PC-3 (cell line): ENCODE data around the gene NGDN. TPM values are rescaled to one million over a fixed set of nuclear protein-coding genes. Genes with fewer than 3 reads are reported as not detected.

Experiments
- ATAC-seq: fragments of 200-7000 bp; cut with Tn5 transposase; 2 replicates; pipeline ENCODE4 v1.9.1; 2020; ENCODE audit warnings: mild to moderate bottlenecking, moderate library complexity
- BruUV-seq: library from RNA; stranded (reverse); fragments of 400-500 nt; replicated peaks from 2 replicates; lab custom pipeline; 2021; lab: Mats Ljungman, UMichigan
- CTCF ChIA-PET: fragments of 300-600 bp; sonication (Branson Sonifier 250); formaldehyde crosslinking; loops from one replicate; lab custom pipeline; 2022; ENCODE audit warnings: antibody characterized with exemption; lab: Charles Lee
- POLR2A ChIA-PET: fragments of 300-600 bp; sonication (Branson Sonifier 250); formaldehyde crosslinking; loops from one replicate; lab custom pipeline; 2022; ENCODE audit warnings: antibody characterized with exemption; ENCODE audit not compliant: unreplicated experiment; lab: Charles Lee
- DNase-seq: peaks from one replicate; pipeline ENCODE4 v3.0.0-alpha.2; 2015
- H2AFZ ChIP-seq: fragments of 300-600 bp; sonication (generic); 2 replicates; pipeline ENCODE4 v1.6.0; 2016; ENCODE audit warnings: antibody characterized with exemption, low read length
- H3F3A ChIP-seq: fragments of 300-600 bp; sonication (generic); one replicate; pipeline ENCODE4 v1.6.0; 2017; ENCODE audit warnings: antibody characterized with exemption, low read length, control low read depth, mild to moderate bottlenecking; ENCODE audit not compliant: unreplicated experiment
- H3K27ac ChIP-seq: fragments of 300-600 bp; sonication (generic); 2 replicates; pipeline ENCODE4 v1.5.1; 2016; ENCODE audit warnings: mild to moderate bottlenecking, low read length
- H3K27me3 ChIP-seq: fragments of 300-600 bp; sonication (generic); 2 replicates; pipeline ENCODE4 v1.6.1; 2016; ENCODE audit warnings: low read length, mixed read lengths
- H3K36me3 ChIP-seq: fragments of 300-600 bp; sonication (generic); 2 replicates; pipeline ENCODE4 v1.6.1; 2016; ENCODE audit warnings: low read depth, mixed run types, low read length, mixed read lengths
- H3K4me1 ChIP-seq: fragments of 300-600 bp; sonication (generic); 2 replicates; pipeline ENCODE4 v1.5.1; 2016; ENCODE audit warnings: low read length; ENCODE audit not compliant: insufficient read depth
- H3K4me2 ChIP-seq: fragments of 300-600 bp; sonication (generic); 2 replicates; pipeline ENCODE4 v1.6.0; 2016; ENCODE audit warnings: low read length
- H3K4me3 ChIP-seq: fragments of 300-600 bp; sonication (generic); 2 replicates; pipeline ENCODE4 v1.5.1; 2016; ENCODE audit warnings: mild to moderate bottlenecking, low read length, mixed read lengths
- H3K79me2 ChIP-seq: fragments of 300-600 bp; sonication (generic); 2 replicates; pipeline ENCODE4 v1.6.1; 2017; ENCODE audit warnings: low read length, mixed read lengths
- H3K9ac ChIP-seq: fragments of 300-600 bp; sonication (generic); 2 replicates; pipeline ENCODE4 v1.6.0; 2016; ENCODE audit warnings: mild to moderate bottlenecking, low read length
- H3K9me2 ChIP-seq: fragments of 300-600 bp; sonication (generic); replicated peaks from 2 replicates; pipeline ENCODE4 v1.6.1; 2016; ENCODE audit warnings: mixed run types, low read length, mixed read lengths
- H3K9me3 ChIP-seq: fragments of 300-600 bp; sonication (generic); 2 replicates; pipeline ENCODE4 v1.6.1; 2016; ENCODE audit warnings: low read length, mixed read lengths
- H4K20me1 ChIP-seq: fragments of 300-600 bp; sonication (generic); 2 replicates; pipeline ENCODE4 v1.6.1; 2016; ENCODE audit warnings: low read length, mixed read lengths
- EZH2 ChIP-seq: fragments of 300-600 bp; sonication (generic); IDR thresholded peaks from one replicate; pipeline ENCODE4 v1.6.1; 2017; ENCODE audit warnings: antibody characterized with exemption, mild to moderate bottlenecking, low read length; ENCODE audit not compliant: unreplicated experiment
- EZH2phosphoT487 ChIP-seq: fragments of 300-600 bp; sonication (generic); IDR thresholded peaks from 2 replicates; pipeline ENCODE4 v1.6.1; 2018; ENCODE audit warnings: mild to moderate bottlenecking, antibody characterized with exemption, low read length, borderline replicate concordance
- intact Hi-C: fragments of 100-400 bp; cut with micrococcal nuclease; formaldehyde crosslinking; loops from 2 replicates; pipeline ENCODE4 v1.9.0; 2023
- total RNA-seq: library from RNA; depleted of rRNA; stranded (reverse); fragments of >200 nt; gene quantifications from 2 replicates; pipeline ENCODE4 v1.2.3, GENCODE V29; 2014
- TF ChIP-seq, protein P1 (sequence below): fragments of 300-600 bp; sonication (generic); conservative IDR thresholded peaks from 2 replicates; pipeline ENCODE4 v1.5.1; 2017; ENCODE audit warnings: antibody characterized with exemption, low read depth, mild to moderate bottlenecking, low read length

Gene NGDN
- total RNA-seq, 1 experiment from 2014 or later, result 57.6 TPM

DNA sequence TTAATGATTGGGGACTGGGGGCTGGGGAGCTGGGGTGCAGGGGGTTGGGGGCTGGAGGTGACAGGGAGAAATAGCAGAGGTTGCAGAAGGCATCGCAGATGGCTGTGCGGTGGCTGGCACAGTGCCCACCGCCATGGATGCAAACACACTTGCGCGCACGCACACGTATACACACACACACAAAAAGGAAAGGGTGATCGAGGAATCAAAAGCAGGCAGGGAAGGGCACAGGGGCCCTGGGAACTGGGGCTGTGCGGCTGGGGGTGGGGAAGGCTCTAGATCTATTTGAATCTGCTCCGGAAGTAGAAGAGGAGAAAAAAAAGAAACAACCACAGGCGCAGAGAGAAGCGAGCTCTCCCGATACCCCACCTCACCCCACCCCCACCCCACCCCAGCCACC, 42.7 kb downstream of the NGDN start:
- no peak overlapping the region for H3K4me2 ChIP-seq
- no TSS peak for BruUV-seq
- ChIA-PET POLR2A (no interaction called here), CTCF (no interaction called here)
- DNase-seq, result no peak
- TF ChIP-seq, protein P1, sequence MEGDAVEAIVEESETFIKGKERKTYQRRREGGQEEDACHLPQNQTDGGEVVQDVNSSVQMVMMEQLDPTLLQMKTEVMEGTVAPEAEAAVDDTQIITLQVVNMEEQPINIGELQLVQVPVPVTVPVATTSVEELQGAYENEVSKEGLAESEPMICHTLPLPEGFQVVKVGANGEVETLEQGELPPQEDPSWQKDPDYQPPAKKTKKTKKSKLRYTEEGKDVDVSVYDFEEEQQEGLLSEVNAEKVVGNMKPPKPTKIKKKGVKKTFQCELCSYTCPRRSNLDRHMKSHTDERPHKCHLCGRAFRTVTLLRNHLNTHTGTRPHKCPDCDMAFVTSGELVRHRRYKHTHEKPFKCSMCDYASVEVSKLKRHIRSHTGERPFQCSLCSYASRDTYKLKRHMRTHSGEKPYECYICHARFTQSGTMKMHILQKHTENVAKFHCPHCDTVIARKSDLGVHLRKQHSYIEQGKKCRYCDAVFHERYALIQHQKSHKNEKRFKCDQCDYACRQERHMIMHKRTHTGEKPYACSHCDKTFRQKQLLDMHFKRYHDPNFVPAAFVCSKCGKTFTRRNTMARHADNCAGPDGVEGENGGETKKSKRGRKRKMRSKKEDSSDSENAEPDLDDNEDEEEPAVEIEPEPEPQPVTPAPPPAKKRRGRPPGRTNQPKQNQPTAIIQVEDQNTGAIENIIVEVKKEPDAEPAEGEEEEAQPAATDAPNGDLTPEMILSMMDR, result no peak
- TF ChIP-seq EZH2 (no peak), EZH2phosphoT487 (no peak)
- H4K20me1 ChIP-seq, result no peaks in the 10 kb centered on the region
- no peak overlapping the region for H3K27ac ChIP-seq
- no peak overlapping the region for H2AFZ ChIP-seq
- H3F3A ChIP-seq, result no peaks in the 10 kb centered on the region
- H3K4me1 ChIP-seq, result no peaks in the 10 kb centered on the region
- intact Hi-C loops, result no loop called here
- no peaks in the 10 kb centered on the region for H3K9me3 ChIP-seq
- H3K4me3 ChIP-seq, result no peak overlapping the region
- H3K9me2 ChIP-seq, result no peaks in the 10 kb centered on the region
- no peaks in the 10 kb centered on the region for H3K36me3 ChIP-seq
- no peaks in the 10 kb centered on the region for H3K79me2 ChIP-seq
- no peak overlapping the region for H3K9ac ChIP-seq
- H3K27me3 ChIP-seq, result no peaks in the 10 kb centered on the region
- no peak for ATAC-seq

DNA sequence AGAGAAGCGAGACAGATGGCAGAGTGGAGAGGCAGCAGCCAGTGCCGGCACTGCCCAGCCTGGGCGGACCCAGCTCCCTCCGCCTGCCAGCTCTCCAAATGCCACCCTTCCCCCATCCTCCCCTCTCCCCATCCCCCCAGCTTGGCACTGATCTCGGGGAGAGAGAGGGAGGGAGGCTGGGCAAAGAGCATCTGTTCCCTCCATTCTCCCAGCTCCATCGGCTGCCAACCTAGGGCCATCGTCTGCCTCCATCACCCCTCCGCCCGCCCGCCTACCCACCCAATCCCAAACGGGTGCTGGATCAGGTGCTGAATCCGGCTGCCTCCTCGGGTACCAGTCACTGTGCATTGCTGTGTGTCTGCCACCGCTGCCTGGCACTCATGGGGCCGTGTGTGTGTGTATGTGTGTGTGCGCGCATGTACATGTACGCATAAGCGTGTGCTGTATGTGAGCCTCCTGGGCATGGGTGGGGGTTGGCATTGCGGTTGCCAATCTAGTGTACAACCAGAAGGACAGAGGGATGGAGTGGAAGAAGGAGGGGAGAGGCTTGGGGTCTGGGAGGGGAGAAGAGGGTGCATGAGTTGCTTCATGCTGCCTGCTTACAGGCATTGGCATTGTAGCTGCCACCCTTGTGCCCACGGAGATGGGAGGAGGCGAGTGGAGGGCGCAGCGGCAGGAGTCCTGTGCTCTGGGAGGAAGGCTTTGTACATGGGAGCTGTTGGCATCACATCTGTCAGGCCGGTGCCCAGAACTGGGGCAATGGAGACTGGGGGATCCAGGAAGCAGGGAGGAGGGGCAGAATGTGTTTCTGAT, 43.7 kb downstream of the NGDN start:
- DNase-seq, result no peak
- ATAC-seq, result no peak
- Histone ChIP-seq H4K20me1 (no peaks in the 10 kb centered on the region), H3K4me2 (no peak overlapping the region), H3K27me3 (no peaks in the 10 kb centered on the region), H3K9ac (no peak overlapping the region), H3K9me2 (no peaks in the 10 kb centered on the region), H3K4me1 (no peaks in the 10 kb centered on the region), H3K36me3 (no peaks in the 10 kb centered on the region), H2AFZ (no peak overlapping the region), H3K79me2 (no peaks in the 10 kb centered on the region), H3K27ac (no peak overlapping the region), H3K4me3 (no peak overlapping the region), H3K9me3 (no peaks in the 10 kb centered on the region), H3F3A (no peaks in the 10 kb centered on the region)
- BruUV-seq, result no TSS peak
- ChIA-PET CTCF (no interaction called here), POLR2A (no interaction called here)
- no peak for TF ChIP-seq EZH2
- intact Hi-C loops, result no loop called here

DNA sequence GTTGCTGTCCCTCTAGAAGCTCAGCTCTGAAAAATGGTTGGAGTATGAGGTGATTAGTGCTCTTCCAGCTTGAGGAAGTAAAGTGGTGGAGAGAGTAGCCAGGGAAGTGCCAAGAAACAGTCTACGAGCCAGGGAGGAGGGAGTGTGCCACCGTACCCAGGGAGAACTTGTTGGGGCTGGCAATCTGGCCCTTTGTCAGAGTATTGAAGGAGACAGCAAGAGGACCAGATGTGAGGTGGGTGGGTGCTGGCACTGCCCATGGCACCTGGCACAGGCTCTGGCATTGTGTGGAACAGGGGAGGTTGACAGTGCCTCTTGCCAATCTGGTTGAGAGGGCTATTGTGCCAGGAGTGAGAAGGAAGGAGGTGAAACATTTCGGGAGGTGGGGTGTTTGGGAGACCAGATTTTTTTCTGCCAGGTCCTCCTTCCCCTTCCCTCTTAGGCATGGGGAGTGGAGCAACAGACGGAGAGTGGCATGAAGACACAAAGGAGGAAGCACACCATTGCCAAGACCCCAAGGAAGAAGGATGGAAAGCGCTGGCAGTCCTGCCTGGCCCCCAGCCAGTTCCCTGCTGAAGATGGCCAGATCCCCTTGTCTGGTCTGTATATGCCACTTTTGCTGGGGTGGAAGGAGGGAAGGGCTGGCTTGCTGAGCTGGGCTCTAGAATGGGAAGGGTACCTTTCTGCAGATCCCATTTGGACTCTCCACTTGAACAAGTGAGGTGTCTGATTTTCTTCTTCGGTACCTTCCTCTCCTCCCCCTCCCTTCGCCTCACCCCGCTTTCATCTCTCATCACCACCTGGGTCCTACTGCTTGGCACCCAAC, 44.5 kb downstream of the NGDN start:
- no peak overlapping the region for H3K9ac ChIP-seq
- H3K4me1 ChIP-seq, result no peaks in the 10 kb centered on the region
- no TSS peak for BruUV-seq
- no peaks in the 10 kb centered on the region for H3K79me2 ChIP-seq
- CTCF ChIA-PET, result no interaction called here
- no peaks in the 10 kb centered on the region for H3F3A ChIP-seq
- H3K9me2 ChIP-seq, result no peaks in the 10 kb centered on the region
- TF ChIP-seq EZH2 (no peak), EZH2phosphoT487 (no peak)
- TF ChIP-seq, protein P1, result no peak
- no peak overlapping the region for H3K4me3 ChIP-seq
- DNase-seq (no peak), ATAC-seq (no peak)
- H2AFZ ChIP-seq, result no peak overlapping the region
- H3K9me3 ChIP-seq, result no peaks in the 10 kb centered on the region
- H3K36me3 ChIP-seq, result no peaks in the 10 kb centered on the region
- no peak overlapping the region for H3K4me2 ChIP-seq
- POLR2A ChIA-PET, result no interaction called here
- H3K27me3 ChIP-seq, result no peaks in the 10 kb centered on the region
- intact Hi-C loops, result no loop called here
- H3K27ac ChIP-seq, result no peak overlapping the region
- H4K20me1 ChIP-seq, result no peaks in the 10 kb centered on the region
